ENCODE results near the gene PPP2R2C.

The PPP2R2C gene

DNA sequence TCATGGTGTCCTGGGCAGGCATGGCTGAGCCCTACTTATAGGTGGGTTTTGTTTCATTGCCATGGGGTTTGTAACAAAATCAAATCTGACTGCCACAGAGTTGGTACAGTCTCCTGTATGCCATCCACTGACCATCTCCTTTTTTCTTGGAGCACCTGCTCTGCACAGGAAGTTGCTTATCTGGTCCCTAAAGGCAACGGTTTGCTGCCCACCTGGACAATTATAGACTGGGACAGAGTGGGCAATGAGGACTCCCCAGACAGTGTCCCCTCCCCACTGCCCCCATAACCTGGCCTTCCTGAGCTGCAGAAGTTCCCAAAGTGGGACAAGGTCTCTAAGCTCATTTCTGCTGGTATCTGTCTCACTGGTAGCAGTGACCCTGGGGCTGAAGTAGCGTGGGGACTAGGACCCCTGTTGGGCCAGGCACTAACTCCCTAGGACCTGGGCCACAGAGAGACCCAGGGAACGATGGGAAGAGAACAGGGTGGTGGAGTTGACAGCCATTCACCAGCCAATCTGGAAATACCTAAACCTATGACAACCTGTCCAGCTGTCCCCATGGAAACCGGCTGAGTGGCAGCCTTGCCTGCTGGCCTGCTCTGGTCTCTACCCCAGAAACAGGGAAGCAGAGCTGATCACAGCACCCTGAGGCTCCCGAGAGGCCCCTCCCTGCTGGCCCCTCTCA lies 138.1 kb downstream of the PPP2R2C start:
- H2AFZ ChIP-seq (ENCODE audit: low read depth, low read length): no peak overlapping the region
- no peak overlapping the region for H4K8ac ChIP-seq (ENCODE audit: low read length)
- H3K14ac ChIP-seq (ENCODE audit: low read length in 2 of 2): no peak overlapping the region
- H3K27ac ChIP-seq (ENCODE audit: low read length, poor library complexity, severe bottlenecking): no peak overlapping the region
- H3K4me3 ChIP-seq (ENCODE audit: insufficient read depth in 1 of 2, low read depth in 1 of 2, low read length in 2 of 2): no peak overlapping the region
- H2BK5ac ChIP-seq (ENCODE audit: low read depth, low read length, poor library complexity, severe bottlenecking): no peak overlapping the region
- H3K4me2 ChIP-seq (ENCODE audit: low read length, poor library complexity, severe bottlenecking): no peak overlapping the region
- peaks cover 50 to 73% of the 10 kb centered on the region in 2 experiments for H3K27me3 ChIP-seq (ENCODE audit: control insufficient read depth in 1 of 2, insufficient read depth in 1 of 2, low read length in 2 of 2)
- peaks cover 2% of the 10 kb centered on the region for H3K4me1 ChIP-seq (ENCODE audit: control insufficient read depth, insufficient read depth, low read depth, low read length)
- 69% methylated on average over 4 of the region's 5 CpGs for WGBS
- no peak overlapping the region for H2BK12ac ChIP-seq (ENCODE audit: low read length in 2 of 2)
- no peak overlapping the region for H4K91ac ChIP-seq (ENCODE audit: low read length)
- H2AK5ac ChIP-seq (ENCODE audit: low read length, severe bottlenecking): no peak overlapping the region
- no peak overlapping the region for H2BK15ac ChIP-seq (ENCODE audit: low read depth, poor library complexity, severe bottlenecking)
- no peak overlapping the region for H3K9ac ChIP-seq (ENCODE audit: low read length)
- H3K4ac ChIP-seq (ENCODE audit: low read depth in 1 of 2, low read length in 2 of 2): no peak overlapping the region
- peaks cover 8% of the 10 kb centered on the region for H3K9me3 ChIP-seq (ENCODE audit: control insufficient read depth, low read length)
- no peak for DNase-seq
- H3K36me3 ChIP-seq (ENCODE audit: control insufficient read depth in 1 of 2, insufficient read depth in 2 of 2, low read depth in 1 of 2, low read length in 2 of 2): no peaks in the 10 kb centered on the region
- H2BK120ac ChIP-seq (ENCODE audit: low read depth, low read length): no peak overlapping the region
- no peak overlapping the region for H3K23ac ChIP-seq (ENCODE audit: low read length in 2 of 2)
- no peak overlapping the region for H3K18ac ChIP-seq (ENCODE audit: low read depth in 1 of 2, low read length in 2 of 2)
- no peaks in the 10 kb centered on the region for H3K79me1 ChIP-seq (replicated peaks; ENCODE audit: low read length, poor library complexity, severe bottlenecking)

DNA sequence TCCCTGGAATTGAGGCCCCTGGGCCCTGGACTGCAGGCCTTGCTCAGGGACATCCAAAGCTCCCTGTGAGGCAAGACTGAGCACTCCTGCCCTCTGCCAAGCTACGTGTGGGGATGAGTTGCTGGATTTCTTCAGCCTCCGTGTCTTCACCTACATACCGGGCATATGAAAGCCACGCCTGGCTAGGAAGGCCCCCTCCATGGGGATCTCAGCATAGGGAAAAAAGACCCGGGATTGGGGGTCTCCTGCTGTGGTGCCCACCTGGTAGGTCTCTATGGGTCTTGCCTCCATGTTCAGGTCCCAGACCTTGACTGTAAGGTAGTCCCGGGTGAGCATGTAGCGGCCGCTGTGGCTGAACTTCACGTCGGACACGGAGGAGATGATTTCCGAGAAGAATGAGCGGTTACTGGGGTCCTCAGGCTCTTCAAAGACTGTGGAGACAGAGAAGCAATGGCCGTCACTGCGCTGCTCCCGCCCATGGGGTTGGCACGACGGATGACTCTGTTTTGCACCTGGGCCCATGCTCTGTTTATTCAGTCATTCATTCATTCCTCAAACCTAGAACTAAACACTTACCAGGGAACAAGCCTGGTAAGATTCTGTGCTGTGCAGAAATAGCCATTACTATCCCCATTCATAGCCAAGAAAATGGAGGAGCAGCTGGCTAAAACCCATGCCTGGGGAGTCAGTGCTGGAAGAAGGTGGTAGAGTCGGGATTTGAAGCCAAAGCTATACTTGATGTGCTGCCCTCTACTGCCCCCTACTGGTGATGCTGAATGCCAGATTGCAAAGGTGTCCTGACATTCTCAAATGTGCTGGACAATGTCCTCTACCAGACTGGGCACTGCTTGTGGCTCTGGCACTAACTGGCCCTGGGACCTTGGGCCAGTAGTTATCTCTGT lies 138.9 kb downstream of the PPP2R2C start:
- H3K79me1 ChIP-seq (replicated peaks; ENCODE audit: low read length, poor library complexity, severe bottlenecking): no peaks in the 10 kb centered on the region
- WGBS: 84% methylated on average over 19 of the region's 19 CpGs
- peaks cover 2% of the 10 kb centered on the region for H3K4me1 ChIP-seq (ENCODE audit: control insufficient read depth, insufficient read depth, low read depth, low read length)
- H3K9me3 ChIP-seq (ENCODE audit: control insufficient read depth, low read length): peaks cover 8% of the 10 kb centered on the region
- no peak for DNase-seq
- H3K9ac ChIP-seq (ENCODE audit: low read length): no peak overlapping the region
- H4K91ac ChIP-seq (ENCODE audit: low read length): no peak overlapping the region
- no peak overlapping the region for H3K18ac ChIP-seq (ENCODE audit: low read depth in 1 of 2, low read length in 2 of 2)
- H3K27me3 ChIP-seq (ENCODE audit: control insufficient read depth in 1 of 2, insufficient read depth in 1 of 2, low read length in 2 of 2): peaks cover 50 to 73% of the 10 kb centered on the region in 2 experiments
- no peak overlapping the region for H2BK15ac ChIP-seq (ENCODE audit: low read depth, poor library complexity, severe bottlenecking)
- H3K27ac ChIP-seq (ENCODE audit: low read length, poor library complexity, severe bottlenecking): no peak overlapping the region
- no peak overlapping the region for H2BK120ac ChIP-seq (ENCODE audit: low read depth, low read length)
- H2AK5ac ChIP-seq (ENCODE audit: low read length, severe bottlenecking): no peak overlapping the region
- H2AFZ ChIP-seq (ENCODE audit: low read depth, low read length): no peak overlapping the region
- no peak overlapping the region for H3K23ac ChIP-seq (ENCODE audit: low read length in 2 of 2)
- no peak overlapping the region for H3K4me2 ChIP-seq (ENCODE audit: low read length, poor library complexity, severe bottlenecking)
- no peaks in the 10 kb centered on the region for H3K36me3 ChIP-seq (ENCODE audit: control insufficient read depth in 1 of 2, insufficient read depth in 2 of 2, low read depth in 1 of 2, low read length in 2 of 2)
- H4K8ac ChIP-seq (ENCODE audit: low read length): no peak overlapping the region
- H3K4me3 ChIP-seq (ENCODE audit: insufficient read depth in 1 of 2, low read depth in 1 of 2, low read length in 2 of 2): no peak overlapping the region
- no peak overlapping the region for H3K4ac ChIP-seq (ENCODE audit: low read depth in 1 of 2, low read length in 2 of 2)
- H2BK5ac ChIP-seq (ENCODE audit: low read depth, low read length, poor library complexity, severe bottlenecking): no peak overlapping the region
- H2BK12ac ChIP-seq (ENCODE audit: low read length in 2 of 2): no peak overlapping the region
- no peak overlapping the region for H3K14ac ChIP-seq (ENCODE audit: low read length in 2 of 2)

DNA sequence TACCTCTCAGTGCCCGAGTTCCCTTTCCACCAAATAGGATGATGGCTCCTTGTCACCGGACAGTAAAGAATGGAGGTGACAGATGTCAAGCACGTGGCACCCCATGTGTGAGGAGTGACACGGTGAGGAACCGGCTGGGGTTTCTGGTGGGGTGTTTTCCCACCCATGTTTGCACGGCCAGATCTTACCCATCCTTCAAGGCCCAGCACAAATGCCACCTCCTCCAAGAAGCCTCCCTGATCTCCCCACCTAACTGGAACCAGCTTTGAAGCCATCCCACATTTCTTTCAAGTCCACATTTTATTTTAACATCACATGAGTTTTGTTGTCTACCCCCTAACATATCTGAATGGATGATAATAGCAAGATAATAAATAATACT lies 139.8 kb downstream of the PPP2R2C start:
- H3K27ac ChIP-seq (ENCODE audit: low read length, poor library complexity, severe bottlenecking): no peak overlapping the region
- WGBS: 78% methylated on average over 6 of the region's 6 CpGs
- peaks cover 2% of the 10 kb centered on the region for H3K4me1 ChIP-seq (ENCODE audit: control insufficient read depth, insufficient read depth, low read depth, low read length)

DNA sequence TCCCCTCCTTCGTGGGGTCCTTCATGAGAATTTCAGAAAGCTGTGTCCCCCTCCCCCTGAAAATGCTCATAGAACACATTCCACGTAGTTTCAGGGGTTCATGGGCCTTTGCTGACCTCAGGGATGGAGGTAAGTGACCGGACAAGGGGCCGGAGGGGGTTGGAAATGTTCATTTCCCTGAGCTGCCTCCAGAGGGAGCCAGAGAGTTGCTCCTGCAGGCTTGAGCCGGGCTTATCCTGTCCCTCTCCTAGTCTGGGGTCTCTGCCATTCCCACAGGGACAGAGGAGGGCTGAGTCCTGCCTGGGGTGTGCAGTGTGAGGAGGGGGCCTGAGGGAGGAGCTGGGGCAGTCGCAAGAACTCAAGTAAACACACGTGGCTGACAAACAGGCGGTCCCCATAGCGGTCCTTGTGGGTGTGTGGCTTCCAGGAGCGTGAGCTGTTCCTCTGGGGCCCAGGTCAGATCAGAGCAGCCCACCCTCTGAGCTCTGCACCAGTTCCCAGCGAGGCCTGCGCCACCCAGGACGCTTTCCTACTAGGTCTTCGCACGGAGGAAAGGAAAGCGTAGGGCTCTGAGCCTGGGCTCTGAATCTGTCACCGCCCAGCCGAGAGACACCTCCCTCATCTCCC lies 140.3 kb downstream of the PPP2R2C start:
- Histone ChIP-seq H3K18ac (ENCODE audit: low read depth in 1 of 2, low read length in 2 of 2) (no peak overlapping the region), H2BK5ac (ENCODE audit: low read depth, low read length, poor library complexity, severe bottlenecking) (no peak overlapping the region), H3K14ac (ENCODE audit: low read length in 2 of 2) (no peak overlapping the region), H3K79me1 (replicated peaks; ENCODE audit: low read length, poor library complexity, severe bottlenecking) (no peaks in the 10 kb centered on the region), H3K27me3 (ENCODE audit: control insufficient read depth in 1 of 2, insufficient read depth in 1 of 2, low read length in 2 of 2) (peaks cover 48 to 72% of the 10 kb centered on the region in 2 experiments), H3K27ac (ENCODE audit: low read length, poor library complexity, severe bottlenecking) (no peak overlapping the region), H3K4ac (ENCODE audit: low read depth in 1 of 2, low read length in 2 of 2) (no peak overlapping the region), H3K4me3 (ENCODE audit: insufficient read depth in 1 of 2, low read depth in 1 of 2, low read length in 2 of 2) (no peak overlapping the region), H3K4me1 (ENCODE audit: control insufficient read depth, insufficient read depth, low read depth, low read length) (peaks cover under 1% of the 10 kb centered on the region), H3K9me3 (ENCODE audit: control insufficient read depth, low read length) (peaks cover 8% of the 10 kb centered on the region), H2BK15ac (ENCODE audit: low read depth, poor library complexity, severe bottlenecking) (no peak overlapping the region), H3K23ac (ENCODE audit: low read length in 2 of 2) (no peak overlapping the region), H3K9ac (ENCODE audit: low read length) (no peak overlapping the region), H3K4me2 (ENCODE audit: low read length, poor library complexity, severe bottlenecking) (no peak overlapping the region), H2AK5ac (ENCODE audit: low read length, severe bottlenecking) (no peak overlapping the region), H2BK120ac (ENCODE audit: low read depth, low read length) (no peak overlapping the region), H3K36me3 (ENCODE audit: control insufficient read depth in 1 of 2, insufficient read depth in 2 of 2, low read depth in 1 of 2, low read length in 2 of 2) (no peaks in the 10 kb centered on the region), H4K8ac (ENCODE audit: low read length) (no peak overlapping the region), H2AFZ (ENCODE audit: low read depth, low read length) (no peak overlapping the region), H2BK12ac (ENCODE audit: low read length in 2 of 2) (no peak overlapping the region), H4K91ac (ENCODE audit: low read length) (no peak overlapping the region)
- 62% methylated on average over 18 of the region's 18 CpGs for WGBS
- peak; percentile 9 for DNase-seq

More for the DNA sequence above, 139.8 kb downstream of the PPP2R2C start:
- no peak overlapping the region for H2AFZ ChIP-seq (ENCODE audit: low read depth, low read length)
- no peak for DNase-seq
- no peak overlapping the region for H2BK120ac ChIP-seq (ENCODE audit: low read depth, low read length)
- no peaks in the 10 kb centered on the region for H3K36me3 ChIP-seq (ENCODE audit: control insufficient read depth in 1 of 2, insufficient read depth in 2 of 2, low read depth in 1 of 2, low read length in 2 of 2)
- H2AK5ac ChIP-seq (ENCODE audit: low read length, severe bottlenecking): no peak overlapping the region
- H3K9me3 ChIP-seq (ENCODE audit: control insufficient read depth, low read length): peaks cover 8% of the 10 kb centered on the region
- H3K4me2 ChIP-seq (ENCODE audit: low read length, poor library complexity, severe bottlenecking): no peak overlapping the region
- no peak overlapping the region for H4K8ac ChIP-seq (ENCODE audit: low read length)
- H4K91ac ChIP-seq (ENCODE audit: low read length): no peak overlapping the region
- H3K4ac ChIP-seq (ENCODE audit: low read depth in 1 of 2, low read length in 2 of 2): no peak overlapping the region
- H3K9ac ChIP-seq (ENCODE audit: low read length): no peak overlapping the region
- H3K14ac ChIP-seq (ENCODE audit: low read length in 2 of 2): no peak overlapping the region
- no peak overlapping the region for H3K18ac ChIP-seq (ENCODE audit: low read depth in 1 of 2, low read length in 2 of 2)
- H2BK5ac ChIP-seq (ENCODE audit: low read depth, low read length, poor library complexity, severe bottlenecking): no peak overlapping the region
- H2BK12ac ChIP-seq (ENCODE audit: low read length in 2 of 2): no peak overlapping the region
- no peak overlapping the region for H3K23ac ChIP-seq (ENCODE audit: low read length in 2 of 2)
- H3K27me3 ChIP-seq (ENCODE audit: control insufficient read depth in 1 of 2, insufficient read depth in 1 of 2, low read length in 2 of 2): peaks cover 50 to 73% of the 10 kb centered on the region in 2 experiments
- no peak overlapping the region for H2BK15ac ChIP-seq (ENCODE audit: low read depth, poor library complexity, severe bottlenecking)
- H3K4me3 ChIP-seq (ENCODE audit: insufficient read depth in 1 of 2, low read depth in 1 of 2, low read length in 2 of 2): no peak overlapping the region
- H3K79me1 ChIP-seq (replicated peaks; ENCODE audit: low read length, poor library complexity, severe bottlenecking): no peaks in the 10 kb centered on the region
